ENCODE data around the gene BRSK2.

GRCh38 chr11:1506981-1507380 lies 117.2 kb downstream of the BRSK2 start:
- TF ChIP-seq CTCF (IDR thresholded peaks at IDR 0.05) (no peak), POLR2A (IDR thresholded peaks at IDR 0.05) (no peak)
